K562 (cell line): ENCODE results near the gene TULP4. TPM values are rescaled to one million over a fixed set of nuclear protein-coding genes. Genes with fewer than 3 reads are reported as not detected.

Experiments used
- CTBP1 ChIP-seq: fragments of 450-650 bp; IDR thresholded peaks from 2 replicates; pipeline ENCODE4 v1.6.1; 2016; ENCODE audit warnings: borderline replicate concordance
- ESRRB ChIP-seq: fragments of 250-450 bp; sonication (Bioruptor Pico); IDR thresholded peaks from 2 replicates; pipeline ENCODE4 v1.5.0; 2020; ENCODE audit warnings: mild to moderate bottlenecking, moderate library complexity, borderline replicate concordance
- GABPB1 ChIP-seq: sonication (generic); formaldehyde crosslinking; IDR thresholded peaks from 2 replicates; pipeline ENCODE4 v1.8.0; 2022; ENCODE audit warnings: mild to moderate bottlenecking, missing genetic modification reagents
- HEY1 ChIP-seq: fragments of 250-450 bp; sonication (Bioruptor Pico); IDR thresholded peaks from 2 replicates; pipeline ENCODE4 v1.5.0; 2020; ENCODE audit warnings: mild to moderate bottlenecking, moderate library complexity, borderline replicate concordance
- KDM1A ChIP-seq, 2 experiments: fragments of 450-650 bp; IDR thresholded peaks; 2 replicates each; pipeline ENCODE4 v1.6.1; 2016; ENCODE audit warnings: mild to moderate bottlenecking in 2 of 2
- MCM7 ChIP-seq, 2 experiments: fragments of 450-650 bp; IDR thresholded peaks; 2 replicates each; pipeline ENCODE4 v1.6.1; 2016 to 2018
- MLLT1 ChIP-seq, 2 experiments: fragments of 450-650 bp; IDR thresholded peaks; 2 replicates each; pipeline ENCODE4 v1.6.1; 2016
- MLX ChIP-seq, 2 experiments: fragments of 450-650 bp in 1 of 2; sonication (generic) in 1 of 2; formaldehyde crosslinking; conservative IDR thresholded peaks; 2 replicates each; pipeline versions ENCODE4 v1.4.0 to v1.8.1; 2020 to 2022; ENCODE audit warnings: mild to moderate bottlenecking in 1 of 2, missing genetic modification reagents in 1 of 2
- PKNOX1 ChIP-seq: fragments of 450-650 bp; IDR thresholded peaks from 2 replicates; pipeline ENCODE4 v1.6.1; 2016
- SETDB1 ChIP-seq: IDR thresholded peaks from one replicate; pipeline ENCODE4 v1.6.1; 2012; ENCODE audit warnings: low read length, control low read depth, inconsistent platforms
- SMC3 ChIP-seq: conservative IDR thresholded peaks from 2 replicates; pipeline ENCODE4 v1.6.1; 2011; ENCODE audit warnings: low read depth, low read length, improper control_type of control experiment; ENCODE audit not compliant: insufficient read depth
- TEAD4 ChIP-seq, 2 experiments: sonication (generic) in 1 of 2; formaldehyde crosslinking in 1 of 2; IDR thresholded peaks; 2 replicates each; pipeline versions ENCODE4 v1.6.1 to v1.8.0; 2012 to 2022; ENCODE audit warnings: borderline replicate concordance in 1 of 2, inconsistent platforms in 1 of 2, low read length in 1 of 2, mild to moderate bottlenecking in 1 of 2, missing genetic modification reagents in 1 of 2
- THRB ChIP-seq: fragments of 450-650 bp; formaldehyde crosslinking; conservative IDR thresholded peaks from 2 replicates; pipeline ENCODE4 v1.4.0; 2022; ENCODE audit warnings: mild to moderate bottlenecking, missing genetic modification characterization
- ZBTB17 ChIP-seq: fragments of 450-650 bp; formaldehyde crosslinking; IDR thresholded peaks from 2 replicates; pipeline ENCODE4 v1.4.0; 2020; ENCODE audit warnings: mild to moderate bottlenecking
- ZBTB33 ChIP-seq: sonication (generic); formaldehyde crosslinking; IDR thresholded peaks from 2 replicates; pipeline ENCODE4 v1.8.1; 2023; ENCODE audit warnings: mild to moderate bottlenecking, missing genetic modification reagents
- ZNF232 ChIP-seq: sonication (generic); formaldehyde crosslinking; IDR thresholded peaks from 2 replicates; pipeline ENCODE4 v1.8.0; 2022; ENCODE audit warnings: mild to moderate bottlenecking, missing genetic modification reagents
- ZNF408 ChIP-seq: fragments of 250-450 bp; sonication (Bioruptor Pico); IDR thresholded peaks from 2 replicates; pipeline ENCODE4 v1.4.0; 2020; ENCODE audit warnings: low read depth, mild to moderate bottlenecking, moderate library complexity
- ZNF766 ChIP-seq: fragments of 200-800 bp; sonication (Bioruptor generic); conservative IDR thresholded peaks from 2 replicates; pipeline ENCODE4 v1.6.1; 2016; ENCODE audit warnings: missing genetic modification characterization, missing compliant biosample characterization
- polyA plus RNA-seq, 8 experiments: library from polyadenylated mRNA; depleted of rRNA in 4 of 8; stranded (reverse) in 5 of 8; unstranded in 3 of 8; fragments of >200 nt; fragmentation: Nextera tagmentation in 2 of 8; fragmentation: Illumina TruSeq in 1 of 8; extraction: Ambion mirVana in 2 of 8; extraction: Trizol in 1 of 8; gene quantifications; 2 replicates each; pipeline versions ENCODE4 v1.2.1 to v1.2.3, GENCODE V29; 2011 to 2014; ENCODE audit warnings: inconsistent platforms in 1 of 8, missing spikeins in 1 of 8
- total RNA-seq, 7 experiments: library from RNA; depleted of rRNA in 6 of 7; stranded (reverse); fragments of >200 nt in 6 of 7; fragmentation: Illumina TruSeq in 2 of 7; extraction: Trizol in 2 of 7; gene quantifications; 2 replicates each; pipeline versions ENCODE4 v1.2.1 to v1.2.3, GENCODE V29; 2011 to 2021; ENCODE audit warnings: low replicate concordance in 1 of 7

TULP4 gene
- total and polyA plus RNA-seq, 9 of the 15 experiments (the other 6 are each of a cell fraction or from before 2014, with no cell fraction given) = 1.2 to 50.4 (median 11.0) TPM

GRCh38 chr6:158475344-158476302 lies 163.4 kb downstream of the TULP4 start (continued):
- no peak for TF ChIP-seq MCM7 (IDR thresholded peaks at IDR 0.05)
- TF ChIP-seq KDM1A (IDR thresholded peaks at IDR 0.05) = peak; percentile 19 to 48; a peak in 2 of 4 replicates
- no peak for TF ChIP-seq SMC3
- TF ChIP-seq PKNOX1 = peak; percentile 73
- TF ChIP-seq ZNF766 (CRISPR knock-in tag) = no peak
- TF ChIP-seq ESRRB (CRISPR knock-in tag) = no peak
- TF ChIP-seq ZNF408 (CRISPR knock-in tag) = no peak
- no peak for TF ChIP-seq MLX (CRISPR knock-in tag; conservative IDR thresholded peaks at IDR 0.05)
- 0 out of 2 replicates have a peak, but pooled peaks have one; percentile 14 for TF ChIP-seq GABPB1 (CRISPR knock-in tag)
- TF ChIP-seq TEAD4 (IDR thresholded peaks at IDR 0.05; ENCODE audit: low read length) = no peak
- no peak for TF ChIP-seq TEAD4 (CRISPR knock-in tag; IDR thresholded peaks at IDR 0.05; ENCODE audit: borderline replicate concordance)
- no peak for TF ChIP-seq THRB (CRISPR knock-in tag)
- no peak for TF ChIP-seq ZBTB17 (CRISPR knock-in tag)
- TF ChIP-seq ZNF232 (CRISPR knock-in tag) = no peak
- TF ChIP-seq MLLT1 (IDR thresholded peaks at IDR 0.05) = no peak
- TF ChIP-seq CTBP1 = 0 out of 2 replicates have a peak, but pooled peaks have one; percentile 9
- TF ChIP-seq SETDB1 = no peak
- TF ChIP-seq HEY1 (CRISPR knock-in tag) = no peak
- TF ChIP-seq ZBTB33 (CRISPR knock-in tag) = peak; percentile 96
